Measurements from ENCODE around the gene GOT1. TPM values are rescaled to one million over a fixed set of nuclear protein-coding genes. Genes with fewer than 3 reads are reported as not detected.

GOT1 gene
- total and polyA plus RNA-seq, 4 donors: 73.5 to 271 (median 123) TPM

GRCh38 chr10:99426689-99427088, 3.7 kb downstream of the GOT1 start (continued):
- TF ChIP-seq NR2F2 (IDR thresholded peaks at IDR 0.05): no peak
- TF ChIP-seq YY1 (IDR thresholded peaks at IDR 0.05): peak; percentile 74
- no peak for TF ChIP-seq FOXA1 (IDR thresholded peaks at IDR 0.05)
- TF ChIP-seq REST (IDR thresholded peaks at IDR 0.05): peak; percentile 12
- no peak for TF ChIP-seq TAF1 (conservative IDR thresholded peaks at IDR 0.05)
- TF ChIP-seq FOXA2 (IDR thresholded peaks at IDR 0.05): no peak
- no peak for TF ChIP-seq MAX (IDR thresholded peaks at IDR 0.05)
- TF ChIP-seq RXRA (IDR thresholded peaks at IDR 0.05): peak; percentile 28 to 48

GRCh38 chr10:99425204-99425603, 5.2 kb downstream of the GOT1 start:
- WGBS: 98% methylated on average over 1 of the region's 1 CpG
- peaks cover 20 to 59% (median 40%) of the 10 kb centered on the region in 4 donors for H3K4me1 ChIP-seq (ENCODE audit: control insufficient read depth in 4 of 4, insufficient read depth in 4 of 4, low read length in 3 of 4)
- H3K9ac ChIP-seq (ENCODE audit: low read depth in 1 of 2, low read length in 2 of 2): no peak overlapping the region
- peaks cover 3 to 26% (median 21%) of the 10 kb centered on the region in 4 donors for H3K36me3 ChIP-seq (ENCODE audit: control insufficient read depth in 4 of 4, insufficient read depth in 3 of 4, low read depth in 1 of 4, low read length in 3 of 4)
- no peaks in the 10 kb centered on the region for H3K9me3 ChIP-seq (ENCODE audit: control insufficient read depth in 4 of 4, low read length in 3 of 4)
- no peak for DNase-seq (ENCODE audit: low spot score)
- no peak overlapping the region for H3K27ac ChIP-seq (ENCODE audit: low read depth in 1 of 2, low read length in 2 of 2)
- no peaks in the 10 kb centered on the region for H3K27me3 ChIP-seq (ENCODE audit: control insufficient read depth in 4 of 4, insufficient read depth in 4 of 4, low read length in 3 of 4)
- TF ChIP-seq FOXA2 (IDR thresholded peaks at IDR 0.05): no peak
- no peak for TF ChIP-seq JUND (IDR thresholded peaks at IDR 0.05)
- TF ChIP-seq TAF1 (conservative IDR thresholded peaks at IDR 0.05): no peak
- TF ChIP-seq MAX (IDR thresholded peaks at IDR 0.05): no peak
- TF ChIP-seq REST (IDR thresholded peaks at IDR 0.05): no peak
- no peak for TF ChIP-seq RAD21 (IDR thresholded peaks at IDR 0.05)
- TF ChIP-seq CTCF (IDR thresholded peaks at IDR 0.05; ENCODE audit: low read depth, low read length, missing input control): no peak
- no peak overlapping the region for H3K4me3 ChIP-seq (ENCODE audit: low read depth in 1 of 3, low read length in 3 of 3)

All from liver (tissue), 9 donors.